GM13976 (cell line): ENCODE data around the gene MOB4.

Experiments
- DNase-seq: peaks from one replicate; pipeline ENCODE4 v3.0.0; 2012; ENCODE audit warnings: low spot score
- CTCF ChIP-seq: IDR thresholded peaks from 2 replicates; pipeline ENCODE4 v1.5.1; 2012; ENCODE audit warnings: borderline replicate concordance, mild to moderate bottlenecking; ENCODE audit not compliant: insufficient read depth; ENCODE audit errors: extremely low read depth, missing control alignments, control extremely low read depth
- in situ Hi-C: fragments of 300-500 bp; cut with MboI; formaldehyde crosslinking; loops from one replicate; pipeline ENCODE4 v1.12.0; 2022; ENCODE audit warnings: low sequenced_read_pairs, mixed read lengths, inconsistent platforms; ENCODE audit not compliant: unreplicated experiment

Gene MOB4

GRCh38 chr2:197558393-197558792 lies 42.5 kb downstream of the MOB4 start:
- no peak for DNase-seq
- TF ChIP-seq CTCF, result no peak
- in situ Hi-C loops, result no loop called here

- no peak for DNase-seq
- in situ Hi-C loops, result no loop called here
- no peak for TF ChIP-seq CTCF
Observed at GRCh38 chr2:197559681-197560080, 43.8 kb downstream of the MOB4 start.

GRCh38 chr2:197560146-197560665 lies 44.3 kb downstream of the MOB4 start:
- in situ Hi-C loops, result no loop called here
- no peak for DNase-seq
- no peak for TF ChIP-seq CTCF

- no peak for TF ChIP-seq CTCF
- no peak for DNase-seq
- in situ Hi-C loops, result no loop called here
Observed at GRCh38 chr2:197571627-197572271, 55.9 kb downstream of the MOB4 start.

DNA sequence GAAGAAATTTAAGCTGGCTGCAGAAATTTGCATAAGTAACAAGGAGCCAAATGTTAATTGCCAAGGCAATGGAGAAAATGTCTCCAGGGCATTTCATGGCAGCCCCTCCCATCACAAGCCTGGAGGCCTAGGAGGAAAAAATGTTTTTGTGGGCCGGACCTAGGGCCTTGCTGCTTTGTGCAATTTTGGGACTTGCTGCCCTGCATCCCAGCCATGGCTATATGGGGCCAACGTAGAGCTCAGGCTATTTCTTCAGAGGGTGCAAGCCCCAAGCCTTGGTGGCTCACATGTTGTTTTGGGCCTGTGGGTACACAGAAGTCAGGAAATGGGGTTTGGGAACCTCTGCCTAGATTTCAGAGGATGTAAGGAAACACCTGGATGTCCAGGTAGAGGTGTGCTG lies 57.7 kb downstream of the MOB4 start:
- in situ Hi-C loops, result no loop called here
- DNase-seq, result no peak
- TF ChIP-seq CTCF, result no peak

- TF ChIP-seq CTCF, result no peak
- DNase-seq, result no peak
- in situ Hi-C loops, result no loop called here
Observed at GRCh38 chr2:197575987-197576386, 60.1 kb downstream of the MOB4 start.
